MM.1S (cell line): ENCODE results near the gene ZNF212.

Source experiments
- DNase-seq: peaks from one replicate; pipeline ENCODE4 v3.0.0-alpha.2; 2015
- H2AFZ ChIP-seq: fragments of 300-600 bp; sonication (generic); 2 replicates; pipeline ENCODE4 v1.6.0; 2016; ENCODE audit warnings: antibody characterized with exemption, low read length
- H3F3A ChIP-seq: fragments of 300-600 bp; sonication (generic); 2 replicates; pipeline ENCODE4 v1.6.1; 2016; ENCODE audit warnings: mild to moderate bottlenecking, antibody characterized with exemption, low read length, moderate library complexity, mixed read lengths; ENCODE audit not compliant: insufficient read depth
- H3K27ac ChIP-seq: fragments of 300-600 bp; sonication (generic); 2 replicates; pipeline ENCODE4 v1.5.1; 2016; ENCODE audit warnings: mild to moderate bottlenecking, low read length
- H3K27me3 ChIP-seq: fragments of 300-600 bp; sonication (generic); replicated peaks from 2 replicates; pipeline ENCODE4 v1.6.0; 2016; ENCODE audit warnings: low read length; ENCODE audit not compliant: insufficient read depth
- H3K36me3 ChIP-seq: fragments of 300-600 bp; sonication (generic); replicated peaks from 2 replicates; pipeline ENCODE4 v1.6.1; 2016; ENCODE audit warnings: mild to moderate bottlenecking, low read length, mixed read lengths; ENCODE audit not compliant: insufficient read depth
- H3K4me1 ChIP-seq: fragments of 300-600 bp; sonication (generic); 2 replicates; pipeline ENCODE4 v1.6.1; 2016; ENCODE audit warnings: low read length, mixed read lengths
- H3K4me2 ChIP-seq: fragments of 300-600 bp; sonication (generic); 2 replicates; pipeline ENCODE4 v1.6.0; 2016; ENCODE audit warnings: low read depth, low read length
- H3K4me3 ChIP-seq: fragments of 300-600 bp; sonication (generic); 2 replicates; pipeline ENCODE4 v1.5.1; 2016; ENCODE audit warnings: low read length, mixed read lengths
- H3K79me2 ChIP-seq: fragments of 300-600 bp; sonication (generic); 2 replicates; pipeline ENCODE4 v1.6.1; 2016; ENCODE audit warnings: mixed run types, low read length, mixed read lengths
- H3K9ac ChIP-seq: fragments of 300-600 bp; sonication (generic); 2 replicates; pipeline ENCODE4 v1.6.1; 2016; ENCODE audit warnings: low read length, mixed read lengths
- H3K9me2 ChIP-seq: fragments of 300-600 bp; sonication (generic); replicated peaks from 2 replicates; pipeline ENCODE4 v1.6.1; 2016; ENCODE audit warnings: mild to moderate bottlenecking, low read length, mixed read lengths; ENCODE audit not compliant: insufficient read depth
- H3K9me3 ChIP-seq: fragments of 300-600 bp; sonication (generic); replicated peaks from 2 replicates; pipeline ENCODE4 v1.6.1; 2016; ENCODE audit warnings: mild to moderate bottlenecking, low read length, mixed read lengths; ENCODE audit not compliant: insufficient read depth
- H4K20me1 ChIP-seq: fragments of 300-600 bp; sonication (generic); 2 replicates; pipeline ENCODE4 v1.6.1; 2016; ENCODE audit warnings: mild to moderate bottlenecking, low read length, moderate library complexity, mixed read lengths; ENCODE audit not compliant: insufficient read depth
- CTCF ChIP-seq: fragments of 300-600 bp; sonication (generic); IDR thresholded peaks from 2 replicates; pipeline ENCODE4 v1.5.1; 2016; ENCODE audit warnings: antibody characterized with exemption, low read length, mixed read lengths
- EZH2 ChIP-seq: fragments of 300-600 bp; sonication (generic); optimal IDR thresholded peaks from 2 replicates; pipeline ENCODE3; 2017; ENCODE audit warnings: low read depth, mild to moderate bottlenecking, antibody characterized with exemption, low read length, mixed read lengths
- EZH2phosphoT487 ChIP-seq: fragments of 300-600 bp; sonication (generic); IDR thresholded peaks from 2 replicates; pipeline ENCODE4 v1.6.1; 2018; ENCODE audit warnings: antibody characterized with exemption, low read length

Gene ZNF212

GRCh38 chr7:149197675-149198074 lies 41.8 kb upstream of the ZNF212 start:
- H2AFZ ChIP-seq: no peak overlapping the region
- H3K4me2 ChIP-seq: no peak overlapping the region
- DNase-seq: no peak
- peaks cover 16% of the 10 kb centered on the region for H3K36me3 ChIP-seq
- no peak overlapping the region for H3K27ac ChIP-seq
- H3K9ac ChIP-seq: no peak overlapping the region
- no peaks in the 10 kb centered on the region; the same call in 1 of the 2 replicates for H4K20me1 ChIP-seq
- no peaks in the 10 kb centered on the region for H3K27me3 ChIP-seq
- H3K9me3 ChIP-seq: no peaks in the 10 kb centered on the region
- H3F3A ChIP-seq: peaks cover 7% of the 10 kb centered on the region; the same call in 1 of the 2 replicates
- H3K9me2 ChIP-seq: no peaks in the 10 kb centered on the region
- TF ChIP-seq EZH2phosphoT487 (no peak), CTCF (no peak), EZH2 (no peak)
- no peak overlapping the region for H3K4me3 ChIP-seq
- peaks cover 4% of the 10 kb centered on the region for H3K4me1 ChIP-seq
- peaks cover 59% of the 10 kb centered on the region for H3K79me2 ChIP-seq

- peaks cover 22% of the 10 kb centered on the region for H3K36me3 ChIP-seq
- H3K9ac ChIP-seq: no peak overlapping the region
These were observed 41.2 kb upstream of the ZNF212 start for GRCh38 chr7:149198161-149198816.

GRCh38 chr7:149199234-149199995 lies 40.0 kb upstream of the ZNF212 start:
- TF ChIP-seq EZH2 (no peak), CTCF (no peak), EZH2phosphoT487 (no peak)
- Histone ChIP-seq H3K4me2 (no peak overlapping the region), H3K9me2 (no peaks in the 10 kb centered on the region), H3K36me3 (peaks cover 32% of the 10 kb centered on the region), H3K9ac (no peak overlapping the region), H3K4me1 (peaks cover 4% of the 10 kb centered on the region), H2AFZ (no peak overlapping the region), H3K9me3 (no peaks in the 10 kb centered on the region), H3K4me3 (no peak overlapping the region), H3K27me3 (no peaks in the 10 kb centered on the region), H4K20me1 (no peaks in the 10 kb centered on the region; the same call in 1 of the 2 replicates), H3F3A (peaks cover 7% of the 10 kb centered on the region; the same call in 1 of the 2 replicates), H3K79me2 (peaks cover 76% of the 10 kb centered on the region), H3K27ac (no peak overlapping the region)
- DNase-seq: no peak

More at GRCh38 chr7:149198161-149198816, 41.2 kb upstream of the ZNF212 start:
- H3K4me3 ChIP-seq: no peak overlapping the region
- H3K9me3 ChIP-seq: no peaks in the 10 kb centered on the region
- H3K79me2 ChIP-seq: peaks cover 65% of the 10 kb centered on the region
- no peak for DNase-seq
- H3K4me2 ChIP-seq: no peak overlapping the region
- H2AFZ ChIP-seq: no peak overlapping the region
- H3K27me3 ChIP-seq: no peaks in the 10 kb centered on the region
- TF ChIP-seq EZH2phosphoT487 (no peak), CTCF (no peak), EZH2 (no peak)
- H3F3A ChIP-seq: peaks cover 7% of the 10 kb centered on the region; the same call in 1 of the 2 replicates
- no peaks in the 10 kb centered on the region for H3K9me2 ChIP-seq
- peaks cover 4% of the 10 kb centered on the region for H3K4me1 ChIP-seq
- H3K27ac ChIP-seq: no peak overlapping the region
- H4K20me1 ChIP-seq: no peaks in the 10 kb centered on the region; the same call in 1 of the 2 replicates
